Fibroblast of skin of right quadriceps (primary cell): Measurements from ENCODE around the gene GPX4.

Source experiments
- DNase-seq: peaks from one replicate; pipeline ENCODE4 v3.0.0-alpha.2; 2013

GPX4 gene

DNA sequence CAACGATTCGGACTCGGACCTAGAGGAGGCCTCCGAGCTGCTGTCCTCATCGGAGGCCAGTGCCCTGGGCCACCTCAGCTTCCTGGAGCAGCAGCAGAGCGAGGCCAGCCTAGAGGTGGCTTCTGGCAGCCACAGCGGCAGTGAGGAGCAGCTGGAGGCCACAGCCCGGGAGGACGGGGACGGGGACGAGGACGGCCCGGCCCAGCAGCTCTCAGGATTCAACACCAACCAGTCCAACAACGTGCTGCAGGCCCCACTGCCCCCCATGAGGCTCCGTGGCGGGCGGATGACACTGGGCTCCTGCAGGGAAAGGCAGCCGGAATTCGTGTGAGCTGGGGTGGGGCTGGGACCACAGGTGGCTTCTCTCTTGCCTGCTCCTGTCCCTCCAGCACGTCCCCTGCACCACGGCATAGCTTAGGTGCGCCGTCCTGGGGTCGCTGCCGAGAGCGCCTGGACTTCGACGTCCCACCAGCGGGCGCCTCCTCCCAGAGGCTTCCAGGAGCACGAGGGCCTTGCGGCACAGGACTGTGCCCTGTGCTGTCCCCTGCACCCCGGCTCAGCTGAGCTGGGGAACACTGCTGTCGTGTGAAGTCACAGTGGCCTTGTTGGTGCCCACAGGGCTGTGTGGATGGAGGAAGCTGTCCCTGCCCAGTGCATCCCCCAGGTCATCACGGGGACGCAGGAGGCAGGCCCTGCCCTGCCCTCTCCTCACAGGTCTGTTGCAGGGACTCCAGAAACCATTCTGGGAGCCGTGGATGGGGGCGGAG lies 17.9 kb upstream of the GPX4 start:
- DNase-seq: no peak

DNA sequence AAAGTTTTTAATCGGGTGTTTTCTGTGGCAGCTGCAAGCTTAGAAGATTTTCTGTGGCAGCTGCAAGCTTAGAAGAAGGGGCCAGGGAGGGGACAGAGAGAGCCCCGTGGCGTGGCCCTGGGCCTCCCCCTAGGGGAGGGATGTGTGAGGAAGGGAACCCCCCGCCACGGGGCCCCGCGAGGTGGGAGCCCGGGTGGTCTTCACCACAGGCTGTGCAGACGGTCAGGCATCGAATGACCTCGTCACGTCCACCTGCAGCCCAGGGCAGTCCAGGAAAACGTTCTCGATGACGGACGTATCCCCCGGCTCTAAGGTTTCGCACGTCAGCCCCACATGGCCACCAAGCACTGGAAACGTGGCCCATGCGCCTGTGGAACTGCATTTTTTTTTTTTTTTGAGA lies 17.2 kb upstream of the GPX4 start:
- DNase-seq: no peak

DNA sequence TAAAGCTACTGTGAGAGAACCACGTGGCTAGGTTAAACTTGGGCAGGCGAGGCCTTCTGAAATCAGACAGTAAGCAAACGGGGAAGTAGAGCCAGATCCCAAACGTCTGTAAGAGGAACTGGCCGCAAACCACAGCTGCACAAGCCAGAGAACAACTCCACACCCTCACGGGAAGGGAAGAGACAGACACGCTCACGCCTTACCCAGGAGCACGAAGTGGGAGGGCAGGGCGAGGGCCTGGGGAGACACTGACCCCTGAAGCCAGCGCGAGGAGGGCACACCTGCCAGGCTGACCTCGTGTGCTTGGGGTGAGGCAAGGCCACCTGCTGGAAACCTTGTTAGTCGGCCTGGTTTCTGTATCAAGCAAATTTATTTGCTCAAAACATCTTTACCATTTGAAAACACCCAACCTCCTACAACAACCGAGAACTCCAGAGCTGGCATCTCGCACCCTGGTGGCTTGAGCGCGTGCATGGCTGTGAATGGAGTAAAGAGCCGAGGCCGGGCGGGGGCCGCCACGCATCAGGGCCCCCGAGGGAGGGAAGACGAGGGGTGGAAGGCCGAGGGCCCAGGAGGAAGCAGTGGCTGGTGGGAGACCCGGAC lies 15.9 kb upstream of the GPX4 start:
- no peak for DNase-seq

DNA sequence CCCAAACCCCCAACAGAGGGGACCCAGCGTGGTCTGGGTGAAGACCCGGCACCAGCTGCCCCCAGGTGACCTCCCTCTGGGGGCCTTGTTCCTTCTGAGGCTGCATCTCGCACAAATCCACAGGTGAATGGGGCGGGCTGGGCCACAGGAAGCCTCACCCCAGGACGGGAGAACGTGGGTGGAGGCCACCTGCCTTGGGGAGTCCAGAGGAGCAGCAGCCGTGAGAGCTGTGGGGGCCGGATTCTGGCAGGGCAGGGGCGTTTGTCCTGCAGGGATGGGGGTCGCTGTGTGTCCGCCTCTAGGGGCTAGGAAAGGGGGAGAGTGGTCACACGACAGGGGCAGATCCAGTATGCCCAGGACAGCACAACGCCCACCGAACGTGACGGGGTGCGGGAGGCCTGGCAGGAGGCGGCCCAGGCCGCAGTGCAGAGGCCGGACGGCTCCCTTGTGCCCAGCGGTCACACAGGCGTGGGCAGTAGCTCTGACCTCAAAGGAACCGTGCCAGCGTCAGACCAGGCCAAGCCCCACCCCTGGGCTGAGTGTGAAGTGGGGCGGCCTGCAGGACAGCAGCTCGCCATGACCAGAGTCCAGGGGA lies 15.3 kb upstream of the GPX4 start:
- DNase-seq: no peak

DNA sequence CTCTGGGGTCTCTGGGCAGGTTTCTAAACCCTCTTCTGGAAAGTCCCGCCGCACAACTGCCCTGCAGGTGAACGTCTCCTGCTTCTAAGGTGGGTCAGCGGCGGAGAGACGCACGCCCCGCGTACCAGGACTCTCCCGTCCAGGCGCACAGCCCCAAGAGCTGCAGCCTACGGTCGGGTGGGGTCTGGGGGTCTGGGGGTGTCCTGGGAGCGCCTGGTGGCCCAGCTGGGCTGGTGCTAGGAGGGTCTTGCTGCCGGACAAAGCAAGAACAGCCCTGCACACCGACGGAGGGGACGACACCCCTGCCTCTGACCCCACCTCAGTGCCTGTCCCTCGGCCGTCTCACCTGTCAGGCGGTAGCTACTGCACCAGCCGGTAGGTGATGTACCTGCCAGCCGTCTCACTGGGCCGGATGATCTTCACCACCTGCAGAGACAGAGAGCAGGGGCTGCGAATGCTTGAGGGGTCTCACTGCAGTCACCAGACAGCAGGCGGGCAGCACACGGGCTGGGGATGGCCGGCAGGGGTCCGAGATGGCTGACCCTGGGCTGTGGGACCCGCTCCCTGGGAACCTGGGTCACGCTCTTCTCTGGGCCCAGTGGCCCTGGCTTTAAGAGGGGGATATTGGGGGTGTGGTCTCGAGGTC lies 14.5 kb upstream of the GPX4 start:
- DNase-seq: no peak

DNA sequence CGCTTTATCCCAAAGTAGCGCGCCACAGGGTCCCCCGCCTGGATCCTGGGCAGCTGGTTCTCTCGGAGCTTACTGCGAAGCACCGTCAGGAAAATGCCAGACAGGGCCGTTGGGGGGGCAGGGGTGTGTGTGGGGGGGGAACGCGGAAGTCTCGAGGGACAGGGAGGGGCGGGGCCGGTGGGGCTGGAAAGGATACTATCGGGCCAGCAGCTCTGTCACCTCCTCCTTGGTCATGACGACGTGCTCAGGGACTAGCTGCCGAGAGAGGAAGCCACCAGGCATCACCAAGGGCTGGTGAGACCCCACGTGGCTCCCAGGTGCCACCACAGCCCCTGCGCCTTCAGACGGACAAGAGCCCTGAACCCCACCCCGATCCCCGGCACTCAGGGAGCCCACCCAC lies 13.9 kb upstream of the GPX4 start:
- DNase-seq: no peak

DNA sequence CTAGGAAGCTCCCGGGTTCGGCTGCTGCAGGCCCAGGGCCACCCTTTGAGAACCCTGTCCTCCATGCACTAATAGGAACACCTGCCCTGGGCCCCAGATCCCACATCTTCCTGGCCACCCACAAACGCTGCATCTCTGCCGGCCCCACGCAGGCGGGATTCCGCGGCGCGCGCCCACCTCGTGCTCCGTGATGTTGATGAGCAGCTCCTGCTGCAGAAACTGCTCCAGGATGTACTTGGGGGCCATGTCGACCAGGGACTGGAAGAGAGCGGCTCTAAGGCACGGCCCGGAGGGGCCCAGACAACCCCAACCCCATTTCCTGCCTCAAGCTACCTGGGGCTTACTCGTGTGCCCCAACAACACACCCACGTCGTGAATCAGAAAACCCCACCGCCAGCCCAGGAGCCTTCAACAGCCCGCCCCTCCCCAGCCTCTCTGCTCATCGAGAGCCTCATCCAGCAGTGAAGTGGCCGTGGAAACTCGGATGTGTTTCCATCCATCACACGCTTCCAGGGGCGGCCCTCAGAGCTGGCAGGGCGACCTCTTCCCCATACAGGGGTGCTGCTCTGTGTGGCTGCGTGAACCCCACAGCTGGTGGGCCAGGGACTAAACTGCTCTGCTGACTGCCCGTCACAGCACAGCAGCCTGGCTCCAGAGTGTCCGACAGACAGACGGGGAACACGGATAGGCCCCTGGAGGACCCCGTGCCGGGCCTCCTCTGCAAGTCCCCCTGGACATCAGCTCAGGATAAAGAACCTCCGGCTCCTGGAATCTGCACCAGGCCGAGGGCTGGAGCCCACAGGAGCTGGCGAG lies 12.9 kb upstream of the GPX4 start:
- DNase-seq: no peak

DNA sequence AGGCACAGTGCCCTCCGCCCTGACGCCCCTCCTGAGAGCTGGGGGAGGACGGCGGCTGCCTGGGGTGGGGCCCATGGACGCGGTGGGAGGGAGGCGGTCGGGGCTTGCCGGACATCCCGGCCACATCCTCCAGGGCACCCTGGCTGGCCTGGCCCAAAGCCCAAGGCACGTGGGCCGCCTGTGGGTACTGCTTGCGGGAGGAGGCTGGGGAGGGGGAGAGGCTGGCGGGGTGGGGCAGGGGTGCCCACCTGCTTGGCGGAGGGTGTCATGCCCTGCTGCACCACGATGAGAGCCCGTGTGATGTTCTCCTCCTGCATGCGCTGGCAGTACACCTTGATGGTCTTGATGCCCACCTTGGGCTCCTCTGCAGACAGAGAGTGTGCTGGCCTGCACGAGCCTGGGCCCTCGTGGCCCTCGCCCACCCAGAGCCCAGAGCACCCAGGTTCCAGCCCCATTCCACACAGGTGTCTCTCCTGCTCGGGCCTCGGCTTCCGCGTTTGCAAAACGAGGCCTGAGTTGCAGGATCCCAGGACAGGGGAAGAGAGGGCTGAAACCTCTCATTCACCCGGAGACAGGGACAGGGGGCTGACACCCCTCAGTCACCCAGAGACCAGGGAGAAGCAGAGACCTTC lies 12.1 kb upstream of the GPX4 start:
- no peak for DNase-seq

DNA sequence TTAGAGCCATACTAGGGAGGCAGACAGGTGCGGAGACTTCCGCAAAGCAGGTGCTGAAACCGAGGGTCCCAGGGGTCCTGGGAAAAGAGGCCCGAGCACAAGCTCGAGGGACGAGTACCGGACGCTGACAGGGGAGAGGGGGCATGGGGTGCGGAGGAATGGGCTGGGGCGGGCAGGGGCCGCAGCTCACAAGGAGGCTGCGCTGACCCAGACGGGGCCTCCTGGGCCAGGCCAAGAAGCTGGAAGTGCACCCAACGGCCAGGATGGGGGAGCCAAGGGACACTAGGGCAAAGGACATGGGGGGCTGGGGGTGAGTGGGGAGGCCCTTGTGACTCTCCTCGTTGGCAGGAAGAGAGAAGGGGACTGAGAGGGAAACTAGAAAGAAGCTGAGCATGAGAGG lies 10.5 kb upstream of the GPX4 start:
- DNase-seq: no peak

DNA sequence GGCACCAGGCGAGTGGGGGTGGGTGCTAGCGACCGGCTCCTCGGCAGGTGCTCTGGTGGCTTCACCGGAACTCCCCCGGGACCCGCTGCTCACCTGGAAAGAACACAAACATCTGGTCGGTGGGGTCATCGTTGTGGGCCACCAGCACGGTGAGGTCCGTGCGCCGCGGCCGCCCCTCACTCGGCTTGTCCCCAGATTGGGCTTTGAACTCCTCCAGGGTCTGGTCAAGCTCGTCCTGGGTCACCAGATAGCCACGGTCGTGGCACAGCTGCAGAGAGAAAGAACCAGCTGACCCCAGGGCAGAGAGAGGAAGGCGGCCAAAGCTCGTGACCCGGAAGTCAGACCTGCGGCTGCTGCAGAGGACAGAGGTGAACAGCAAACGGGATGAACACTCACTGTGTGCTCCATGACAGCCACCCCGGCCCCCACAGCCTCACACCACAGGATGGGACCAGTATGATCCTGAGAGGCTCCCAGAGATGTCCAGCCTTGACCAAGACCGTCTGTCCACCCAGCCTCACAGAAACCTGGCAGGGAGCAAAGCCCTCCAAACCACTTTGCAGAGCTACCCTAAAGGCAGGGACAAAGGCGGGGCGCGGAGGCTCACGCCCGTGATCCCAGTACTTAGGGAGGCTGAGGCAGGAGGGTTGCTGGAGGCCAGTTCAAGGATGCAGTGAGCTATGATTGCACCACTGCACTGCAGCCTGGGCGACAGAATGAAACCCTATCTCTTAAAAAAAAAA lies 9.8 kb upstream of the GPX4 start:
- no peak for DNase-seq

DNA sequence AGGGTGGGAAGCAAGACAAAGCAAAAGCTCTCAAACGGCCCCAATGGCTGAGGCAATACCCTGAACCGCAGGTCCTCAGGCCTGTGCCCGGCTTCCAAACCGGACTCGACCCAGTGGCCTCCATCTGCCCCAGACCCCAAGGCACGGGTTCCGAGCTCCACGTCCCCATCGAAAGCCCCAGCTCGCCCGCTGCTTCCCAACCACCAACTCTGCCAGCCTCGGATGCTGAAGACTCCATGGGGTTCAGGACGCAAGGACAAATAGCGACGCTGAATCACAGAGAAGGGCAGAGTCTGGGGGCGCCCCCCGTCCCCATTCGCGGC lies 9.2 kb upstream of the GPX4 start:
- DNase-seq: no peak

DNA sequence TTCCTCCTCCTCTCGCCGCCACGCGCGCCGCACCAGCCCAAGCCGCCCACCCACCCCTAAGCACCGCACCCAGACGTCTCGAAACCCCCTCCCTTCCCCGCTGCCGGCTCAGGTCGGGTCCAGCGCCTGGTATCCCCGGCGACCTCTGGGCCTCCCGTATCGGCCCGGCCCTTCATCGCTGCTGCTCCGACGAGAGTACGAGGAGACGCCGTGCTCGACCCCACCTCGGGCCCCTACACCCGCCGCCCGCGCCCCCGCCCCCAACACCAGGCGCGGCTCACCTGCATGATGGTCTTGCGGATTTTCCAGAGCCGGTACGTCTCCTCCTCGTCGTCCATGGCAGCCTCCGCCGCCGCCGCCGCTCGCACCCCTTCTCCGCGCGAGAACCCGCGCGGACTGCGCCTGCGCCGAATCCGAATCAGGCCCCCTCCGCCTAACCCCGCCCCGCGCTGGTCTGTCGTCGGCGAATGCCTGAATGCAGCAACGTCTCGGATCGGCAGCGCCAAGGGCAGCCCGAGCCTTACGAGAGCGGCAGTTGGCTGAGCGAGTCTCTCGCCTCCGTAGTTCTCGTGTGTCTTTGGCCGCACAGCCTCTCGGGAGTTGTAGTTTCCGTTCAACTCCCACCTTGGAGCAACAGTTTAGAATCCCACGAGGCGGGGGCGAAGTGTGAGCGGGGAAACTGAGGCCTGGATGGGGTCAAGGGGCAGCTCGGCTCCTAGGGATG lies 8.7 kb upstream of the GPX4 start, which contains the start of gene POLR2E:
Gene POLR2E (minus strand): TSS at position 398 of the 724 bp plus-strand sequence. CDS start 60 bp downstream, at position 338.
- DNase-seq: peak; percentile 98

DNA sequence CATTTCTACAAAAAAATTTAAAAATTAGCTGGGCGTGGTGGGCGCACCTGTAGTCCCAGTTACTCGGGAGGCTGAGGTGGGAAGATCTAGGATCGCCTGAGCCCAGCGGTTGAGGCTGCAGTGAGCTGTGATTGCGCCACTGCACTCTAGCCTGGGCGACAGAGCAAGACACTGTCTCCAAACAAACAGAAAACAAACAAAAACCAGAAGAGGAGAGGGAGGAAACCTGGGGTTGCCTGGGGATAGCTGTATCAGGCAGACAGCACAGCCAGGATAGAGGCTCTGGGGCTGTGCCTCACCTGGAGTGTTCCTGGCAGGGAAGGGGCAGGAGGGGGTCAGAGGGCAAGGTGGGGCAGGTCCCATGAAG lies 6.0 kb upstream of the GPX4 start:
- DNase-seq: no peak

DNA sequence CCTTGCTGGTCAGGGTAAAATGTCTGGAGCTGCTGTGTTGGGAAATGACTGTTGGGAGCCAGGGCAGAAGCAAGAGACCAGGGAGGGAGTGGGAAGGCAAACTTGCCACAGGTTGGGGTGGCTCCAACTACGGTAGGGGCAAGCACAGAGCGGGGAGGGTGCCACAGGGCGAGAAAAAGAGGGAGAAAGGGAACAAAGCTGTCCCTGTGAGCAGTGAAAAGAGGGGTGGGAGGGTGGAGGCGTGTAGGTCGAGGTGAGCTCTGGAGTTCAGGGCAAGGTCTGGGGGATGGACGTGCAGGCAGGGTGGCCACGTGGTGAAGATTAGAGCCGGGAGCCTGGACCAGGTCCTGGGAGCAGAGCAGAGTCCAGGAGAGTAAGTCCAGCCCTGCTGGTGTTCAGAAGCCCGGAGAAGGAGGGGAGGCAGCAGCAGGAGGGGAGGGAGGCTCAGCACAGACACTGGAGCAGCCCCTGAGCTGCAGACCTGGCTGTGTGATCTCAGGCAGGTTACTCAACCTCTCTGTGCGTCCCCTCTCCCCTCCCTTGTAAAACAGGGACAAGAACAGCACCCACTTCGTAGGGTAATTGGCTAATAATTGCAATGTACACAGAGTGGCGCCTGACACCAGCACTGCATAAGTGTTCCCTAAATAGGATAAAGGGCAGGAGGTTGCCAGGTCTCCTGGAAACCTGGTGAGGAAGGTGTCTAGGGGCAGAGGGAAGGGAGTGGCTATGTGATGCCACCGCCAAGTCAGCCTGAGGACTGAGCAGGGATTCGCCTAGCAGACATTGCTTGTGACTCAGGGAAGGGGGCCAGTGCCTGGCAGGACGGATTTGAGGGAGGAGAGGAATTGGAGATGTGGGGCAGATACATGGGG lies 5.4 kb upstream of the GPX4 start:
- DNase-seq: no peak

DNA sequence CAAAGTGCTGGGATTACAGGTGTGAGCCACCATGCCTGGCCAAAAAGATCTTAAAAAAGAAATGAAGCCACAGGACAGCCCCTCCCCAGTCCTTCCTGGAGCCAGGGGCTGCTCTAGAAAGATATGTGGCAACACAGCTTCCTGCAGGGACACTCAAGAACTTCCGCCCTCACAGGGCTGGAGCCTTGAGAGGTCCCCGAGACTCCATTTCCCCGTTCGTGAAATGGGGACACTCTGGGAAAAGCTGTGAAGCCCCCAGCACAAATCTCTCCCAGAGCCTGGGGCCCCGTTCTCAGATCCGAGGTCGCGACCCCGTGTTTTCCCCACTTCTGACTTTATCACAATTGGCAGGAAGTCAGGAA lies 2.5 kb upstream of the GPX4 start:
- DNase-seq: no peak

DNA sequence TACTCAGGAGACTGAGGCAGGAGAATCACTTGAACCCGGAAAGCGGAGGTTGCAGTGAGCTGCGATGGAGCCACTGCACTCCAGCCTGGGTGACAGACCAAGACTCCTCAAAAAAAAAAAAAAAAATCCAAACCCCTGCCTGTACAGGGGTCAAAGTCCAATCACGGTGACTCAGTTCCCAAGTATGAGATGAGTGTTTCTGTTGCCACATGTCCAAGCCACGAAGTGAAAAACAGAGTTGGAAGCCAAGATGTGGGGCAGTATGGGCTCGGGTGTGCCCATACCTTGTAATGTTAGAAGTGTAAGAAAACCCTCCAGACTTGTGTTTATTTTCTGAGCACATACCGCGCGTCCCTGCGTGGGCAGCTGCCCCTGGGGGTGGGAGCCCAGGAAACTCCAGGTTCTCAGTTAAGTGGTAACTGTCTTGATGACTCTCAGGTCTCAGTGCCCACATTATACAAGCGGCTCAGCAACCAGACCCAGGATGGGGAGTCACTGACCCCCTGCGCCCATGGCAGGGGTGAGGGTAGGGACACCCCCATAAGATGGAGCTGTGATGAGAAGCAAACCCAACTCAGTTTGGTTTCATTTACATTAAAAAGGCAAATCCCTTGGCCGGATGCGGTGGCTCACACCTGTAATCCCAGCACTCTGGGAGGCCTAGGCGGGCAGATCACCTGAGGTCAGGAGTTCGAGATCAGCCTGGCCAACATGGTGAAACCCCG lies 1.2 kb upstream of the GPX4 start:
- peak; percentile 99 for DNase-seq

DNA sequence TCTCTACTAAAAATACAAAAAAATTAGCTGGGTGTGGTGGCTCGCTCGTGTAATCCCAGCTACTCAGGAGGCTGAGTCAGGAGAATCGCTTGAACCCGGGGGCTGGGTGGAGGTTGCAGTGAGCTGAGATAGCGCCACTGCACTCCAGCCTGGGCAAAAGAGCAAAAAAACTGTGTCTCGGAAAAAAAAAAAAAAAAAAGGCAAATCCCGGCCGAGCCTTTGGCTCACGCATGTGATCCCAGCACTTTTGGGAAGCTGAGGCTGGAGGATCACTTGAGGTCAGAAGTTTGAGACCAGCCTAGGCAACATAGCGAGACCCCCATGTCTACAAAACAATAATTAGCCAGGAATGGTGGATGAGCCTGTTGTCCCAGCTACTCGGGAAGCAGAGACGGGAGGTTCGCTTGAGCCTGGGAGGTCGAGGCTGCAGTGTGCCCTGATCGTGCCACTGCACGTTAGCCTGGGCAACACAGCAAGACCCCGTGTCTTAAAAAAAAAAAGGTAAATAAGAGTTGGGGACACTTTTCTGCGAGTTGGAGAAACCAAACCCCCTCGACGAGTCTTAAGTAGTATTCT lies 574 bp upstream of the GPX4 start:
- DNase-seq: peak; percentile 39

DNA sequence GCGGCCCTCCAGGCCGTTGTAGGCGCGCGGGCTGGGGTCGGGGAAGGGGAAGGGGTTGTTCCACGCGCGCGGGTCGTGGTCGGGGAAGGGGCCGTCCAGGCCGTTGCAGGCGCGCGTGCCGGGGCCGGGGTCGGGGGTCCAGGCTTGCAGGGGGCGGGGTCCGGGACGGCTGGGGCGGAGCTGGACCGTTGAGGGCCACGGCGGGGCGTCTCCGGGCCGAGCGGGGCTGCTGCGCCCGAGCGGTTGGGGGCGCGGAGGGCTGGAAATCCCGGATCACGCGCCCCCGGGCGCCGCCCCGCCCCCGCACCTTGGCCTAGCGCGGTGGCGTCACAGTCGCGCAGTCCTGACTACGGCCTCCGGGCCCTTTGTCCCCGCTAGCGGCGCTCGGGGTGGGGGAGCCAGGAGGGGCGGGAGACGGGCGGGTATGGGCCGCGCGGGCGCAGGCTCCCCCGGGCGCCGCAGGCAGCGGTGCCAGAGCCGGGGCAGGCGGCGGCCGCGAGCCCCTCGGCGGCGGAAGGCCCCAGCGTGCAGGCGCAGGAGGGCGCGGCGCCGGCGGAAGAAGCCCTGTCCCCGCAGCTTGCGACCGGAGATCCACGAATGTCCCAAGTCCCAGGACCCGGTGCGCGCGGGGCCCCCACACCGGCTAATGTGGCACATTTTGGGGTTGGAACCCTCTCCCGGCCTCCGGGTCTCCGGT lies 665 bp downstream of the GPX4 start:
- DNase-seq: peak; percentile 70
